Mucosa of rectum (tissue), 2 donors: ENCODE measurements around the gene HLA-DMA.

Experiments
- H3K27ac ChIP-seq, 2 donors: one replicate each; pipeline ENCODE4 v1.7.0; 2013; ENCODE audit warnings: inconsistent platforms in 2 of 2, low read depth in 2 of 2, low read length in 2 of 2
- H3K27me3 ChIP-seq, 2 donors: one replicate each; pipeline ENCODE4 v1.7.0; 2013; ENCODE audit warnings: low read length in 2 of 2; ENCODE audit not compliant: control insufficient read depth in 2 of 2, insufficient read depth in 2 of 2
- H3K36me3 ChIP-seq, 2 donors: one replicate each; pipeline ENCODE4 v1.7.0; 2013; ENCODE audit warnings: low read length in 2 of 2; ENCODE audit not compliant: control insufficient read depth in 2 of 2, insufficient read depth in 2 of 2
- H3K4me1 ChIP-seq, 2 donors: one replicate each; pipeline ENCODE4 v1.7.0; 2013; ENCODE audit warnings: low read length in 2 of 2, mild to moderate bottlenecking in 1 of 2; ENCODE audit not compliant: control insufficient read depth in 2 of 2, insufficient read depth in 2 of 2
- H3K4me3 ChIP-seq, 2 donors: one replicate each; pipeline ENCODE4 v1.7.0; 2013; ENCODE audit warnings: low read length in 2 of 2
- H3K9ac ChIP-seq, 2 donors: one replicate each; pipeline ENCODE4 v1.7.0; 2013; ENCODE audit warnings: low read length in 2 of 2, low read depth in 1 of 2, mild to moderate bottlenecking in 1 of 2
- H3K9me3 ChIP-seq, 2 donors: one replicate each; pipeline ENCODE4 v1.7.0; 2013; ENCODE audit warnings: low read length in 2 of 2; ENCODE audit not compliant: control insufficient read depth in 2 of 2
- donor health status: healthy.
- donor health status: Normal muscosa, but diverticular disease.

Gene HLA-DMA

GRCh38 chr6:32932132-32932868, 20.6 kb downstream of the HLA-DMA start:
- no peaks in the 10 kb centered on the region for H3K36me3 ChIP-seq
- H3K27me3 ChIP-seq: no peaks in the 10 kb centered on the region
- no peak overlapping the region for H3K27ac ChIP-seq
- H3K9me3 ChIP-seq: no peaks in the 10 kb centered on the region
- H3K9ac ChIP-seq: no peak overlapping the region
- H3K4me1 ChIP-seq: peaks cover 0 to 3% of the 10 kb centered on the region in 2 donors
- no peak overlapping the region for H3K4me3 ChIP-seq

- Histone ChIP-seq H3K4me1 (peaks cover 0 to 3% of the 10 kb centered on the region in 2 donors), H3K36me3 (no peaks in the 10 kb centered on the region), H3K27me3 (no peaks in the 10 kb centered on the region), H3K9ac (no peak overlapping the region), H3K27ac (no peak overlapping the region), H3K4me3 (no peak overlapping the region), H3K9me3 (no peaks in the 10 kb centered on the region)
Measured at GRCh38 chr6:32931211-32931610, 21.7 kb downstream of the HLA-DMA start.

GRCh38 chr6:32922083-32922482, 30.8 kb downstream of the HLA-DMA start:
- Histone ChIP-seq H3K27me3 (no peaks in the 10 kb centered on the region), H3K9ac (no peak overlapping the region), H3K4me1 (peaks cover 0 to 5% of the 10 kb centered on the region in 2 donors), H3K9me3 (no peaks in the 10 kb centered on the region), H3K36me3 (no peaks in the 10 kb centered on the region), H3K27ac (no peak overlapping the region), H3K4me3 (no peak overlapping the region)

GRCh38 chr6:32920715-32921114, 32.2 kb downstream of the HLA-DMA start:
- no peak overlapping the region for H3K27ac ChIP-seq

GRCh38 chr6:32912951-32913350, 39.9 kb downstream of the HLA-DMA start:
- H3K9ac ChIP-seq: no peak overlapping the region
- H3K9me3 ChIP-seq: no peaks in the 10 kb centered on the region
- no peaks in the 10 kb centered on the region for H3K4me1 ChIP-seq
- H3K27me3 ChIP-seq: no peaks in the 10 kb centered on the region
- no peak overlapping the region for H3K27ac ChIP-seq
- no peaks in the 10 kb centered on the region for H3K36me3 ChIP-seq
- no peak overlapping the region for H3K4me3 ChIP-seq

More at GRCh38 chr6:32920715-32921114, 32.2 kb downstream of the HLA-DMA start:
- Histone ChIP-seq H3K27me3 (no peaks in the 10 kb centered on the region), H3K9ac (no peak overlapping the region), H3K9me3 (no peaks in the 10 kb centered on the region), H3K4me3 (no peak overlapping the region), H3K4me1 (peaks cover 0 to 5% of the 10 kb centered on the region in 2 donors), H3K36me3 (no peaks in the 10 kb centered on the region)

- Histone ChIP-seq H3K36me3 (no peaks in the 10 kb centered on the region), H3K27ac (no peak overlapping the region), H3K9ac (no peak overlapping the region), H3K9me3 (no peaks in the 10 kb centered on the region), H3K27me3 (no peaks in the 10 kb centered on the region), H3K4me3 (no peak overlapping the region), H3K4me1 (no peaks in the 10 kb centered on the region)
Measured at GRCh38 chr6:32908897-32909296, 44.0 kb downstream of the HLA-DMA start.

- no peak overlapping the region for H3K4me3 ChIP-seq
- H3K27me3 ChIP-seq: no peaks in the 10 kb centered on the region
- H3K36me3 ChIP-seq: no peaks in the 10 kb centered on the region
- H3K9me3 ChIP-seq: no peaks in the 10 kb centered on the region
- no peaks in the 10 kb centered on the region for H3K4me1 ChIP-seq
- no peak overlapping the region for H3K27ac ChIP-seq
- H3K9ac ChIP-seq: no peak overlapping the region
Measured at GRCh38 chr6:32906539-32906938, 46.4 kb downstream of the HLA-DMA start.

- no peak overlapping the region for H3K9ac ChIP-seq
- H3K4me3 ChIP-seq: no peak overlapping the region
- no peaks in the 10 kb centered on the region for H3K4me1 ChIP-seq
Measured at GRCh38 chr6:32905078-32905477, 47.8 kb downstream of the HLA-DMA start.

GRCh38 chr6:32903952-32904351, 48.9 kb downstream of the HLA-DMA start:
- H3K36me3 ChIP-seq: no peaks in the 10 kb centered on the region
- no peaks in the 10 kb centered on the region for H3K9me3 ChIP-seq
- no peak overlapping the region for H3K9ac ChIP-seq
- H3K4me3 ChIP-seq: no peak overlapping the region
- H3K27me3 ChIP-seq: no peaks in the 10 kb centered on the region
- no peak overlapping the region for H3K27ac ChIP-seq
- no peaks in the 10 kb centered on the region for H3K4me1 ChIP-seq

More at GRCh38 chr6:32905078-32905477, 47.8 kb downstream of the HLA-DMA start:
- H3K36me3 ChIP-seq: no peaks in the 10 kb centered on the region
- no peaks in the 10 kb centered on the region for H3K27me3 ChIP-seq
- H3K9me3 ChIP-seq: no peaks in the 10 kb centered on the region
- H3K27ac ChIP-seq: no peak overlapping the region
